ENCODE measurements around the gene HEYL.

HEYL gene
- total RNA-seq, result 0 to 0.39 (median 0.09) reads per million in 3 donors

GRCh38 chr1:39639305-39640130, at the start of gene HEYL:
Gene HEYL, minus strand, starts transcription at chr1:39639643. Its CDS starts 18 bp downstream, at chr1:39639625.
- Histone ChIP-seq H3K9me3 (ENCODE audit: control insufficient read depth, low read length) (no peaks in the 10 kb centered on the region), H3K27ac (ENCODE audit: insufficient read depth, low read length, poor library complexity, severe bottlenecking) (no peak within 1 kb of the TSS), H3K4me3 (ENCODE audit: insufficient read depth, low read depth, low read length, poor library complexity, severe bottlenecking) (peak within 1 kb of the TSS; percentile 57), H3K27me3 (replicated peaks; ENCODE audit: control insufficient read depth, insufficient read depth, low read length, poor library complexity, severe bottlenecking) (no peaks in the 10 kb centered on the region), H3K36me3 (ENCODE audit: control insufficient read depth, insufficient read depth, low read length) (no peaks in the 10 kb centered on the region), H3K4me1 (ENCODE audit: control insufficient read depth, insufficient read depth, low read length, poor library complexity, severe bottlenecking) (peaks cover 5% of the 10 kb centered on the region)
- DNase-seq, result peak; percentile 28 to 47 (median 35)

- H3K4me3 ChIP-seq (ENCODE audit: insufficient read depth, low read depth, low read length, poor library complexity, severe bottlenecking), result no peak overlapping the region
- H3K36me3 ChIP-seq (ENCODE audit: control insufficient read depth, insufficient read depth, low read length), result no peaks in the 10 kb centered on the region
- no peaks in the 10 kb centered on the region for H3K9me3 ChIP-seq (ENCODE audit: control insufficient read depth, low read length)
- peaks cover 39% of the 10 kb centered on the region for H3K4me1 ChIP-seq (ENCODE audit: control insufficient read depth, insufficient read depth, low read length, poor library complexity, severe bottlenecking)
- no peaks in the 10 kb centered on the region for H3K27me3 ChIP-seq (replicated peaks; ENCODE audit: control insufficient read depth, insufficient read depth, low read length, poor library complexity, severe bottlenecking)
- no peak for DNase-seq
- no peak overlapping the region for H3K27ac ChIP-seq (ENCODE audit: insufficient read depth, low read length, poor library complexity, severe bottlenecking)
These were observed 49.8 kb upstream of the HEYL start for GRCh38 chr1:39689214-39689613.

- H3K27me3 ChIP-seq (replicated peaks; ENCODE audit: control insufficient read depth, insufficient read depth, low read length, poor library complexity, severe bottlenecking), result no peaks in the 10 kb centered on the region
- H3K36me3 ChIP-seq (ENCODE audit: control insufficient read depth, insufficient read depth, low read length), result no peaks in the 10 kb centered on the region
- H3K4me3 ChIP-seq (ENCODE audit: insufficient read depth, low read depth, low read length, poor library complexity, severe bottlenecking), result no peak overlapping the region
- no peak overlapping the region for H3K27ac ChIP-seq (ENCODE audit: insufficient read depth, low read length, poor library complexity, severe bottlenecking)
- no peaks in the 10 kb centered on the region for H3K9me3 ChIP-seq (ENCODE audit: control insufficient read depth, low read length)
- DNase-seq, result no peak
- peaks cover 41% of the 10 kb centered on the region for H3K4me1 ChIP-seq (ENCODE audit: control insufficient read depth, insufficient read depth, low read length, poor library complexity, severe bottlenecking)
These were observed 49.3 kb upstream of the HEYL start for GRCh38 chr1:39688706-39689105.

DNA sequence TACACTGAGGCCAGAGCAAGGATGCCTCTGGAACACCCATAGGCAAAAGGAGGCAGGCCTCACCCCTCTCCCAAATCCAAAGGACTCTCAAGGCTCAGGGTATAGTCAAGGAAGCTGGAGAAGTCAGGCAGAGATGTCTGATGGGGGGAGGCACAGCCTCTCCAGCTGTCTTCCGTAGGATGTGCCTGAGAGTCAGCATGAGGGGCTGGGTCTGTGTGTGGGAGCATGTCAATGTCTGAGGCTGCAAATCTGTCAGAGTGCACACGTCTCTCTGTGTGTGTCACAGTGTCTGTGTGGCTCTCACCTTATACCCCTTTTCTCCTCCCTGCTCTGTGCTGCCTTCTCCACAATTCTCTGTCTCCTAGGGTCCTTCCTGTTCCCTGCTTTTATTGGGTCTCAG, 47.8 kb upstream of the HEYL start:
- no peaks in the 10 kb centered on the region for H3K9me3 ChIP-seq (ENCODE audit: control insufficient read depth, low read length)
- H3K27ac ChIP-seq (ENCODE audit: insufficient read depth, low read length, poor library complexity, severe bottlenecking), result no peak overlapping the region
- no peaks in the 10 kb centered on the region for H3K27me3 ChIP-seq (replicated peaks; ENCODE audit: control insufficient read depth, insufficient read depth, low read length, poor library complexity, severe bottlenecking)
- H3K36me3 ChIP-seq (ENCODE audit: control insufficient read depth, insufficient read depth, low read length), result no peaks in the 10 kb centered on the region
- no peak for DNase-seq
- no peak overlapping the region for H3K4me3 ChIP-seq (ENCODE audit: insufficient read depth, low read depth, low read length, poor library complexity, severe bottlenecking)
- peaks cover 33% of the 10 kb centered on the region for H3K4me1 ChIP-seq (ENCODE audit: control insufficient read depth, insufficient read depth, low read length, poor library complexity, severe bottlenecking)

- no peaks in the 10 kb centered on the region for H3K9me3 ChIP-seq (ENCODE audit: control insufficient read depth, low read length)
- no peaks in the 10 kb centered on the region for H3K27me3 ChIP-seq (replicated peaks; ENCODE audit: control insufficient read depth, insufficient read depth, low read length, poor library complexity, severe bottlenecking)
- no peaks in the 10 kb centered on the region for H3K36me3 ChIP-seq (ENCODE audit: control insufficient read depth, insufficient read depth, low read length)
- DNase-seq, result no peak
- peaks cover 20% of the 10 kb centered on the region for H3K4me1 ChIP-seq (ENCODE audit: control insufficient read depth, insufficient read depth, low read length, poor library complexity, severe bottlenecking)
- no peak overlapping the region for H3K4me3 ChIP-seq (ENCODE audit: insufficient read depth, low read depth, low read length, poor library complexity, severe bottlenecking)
- H3K27ac ChIP-seq (ENCODE audit: insufficient read depth, low read length, poor library complexity, severe bottlenecking), result no peak overlapping the region
These were observed 45.6 kb upstream of the HEYL start for GRCh38 chr1:39685071-39685470.

DNA sequence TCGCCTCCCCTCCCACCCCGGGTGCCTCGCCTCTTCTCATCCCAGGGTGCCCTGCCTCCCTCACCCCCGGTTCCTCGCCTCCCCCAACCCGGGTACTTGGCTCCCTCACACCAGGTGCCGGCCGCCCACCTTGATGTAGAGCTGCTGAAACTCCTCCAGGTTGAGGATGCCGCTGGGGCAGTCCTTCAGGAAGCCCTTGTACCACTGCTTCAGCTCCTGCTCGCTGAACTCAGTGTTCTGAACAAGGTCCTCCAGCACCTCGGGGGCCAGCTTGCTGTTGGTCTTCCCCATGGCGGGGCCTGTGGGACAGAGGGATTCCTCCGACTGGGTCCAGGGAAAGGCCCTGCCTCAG, 44.8 kb upstream of the HEYL start:
- no peak overlapping the region for H3K27ac ChIP-seq (ENCODE audit: insufficient read depth, low read length, poor library complexity, severe bottlenecking)
- H3K27me3 ChIP-seq (replicated peaks; ENCODE audit: control insufficient read depth, insufficient read depth, low read length, poor library complexity, severe bottlenecking), result no peaks in the 10 kb centered on the region
- no peak overlapping the region for H3K4me3 ChIP-seq (ENCODE audit: insufficient read depth, low read depth, low read length, poor library complexity, severe bottlenecking)
- H3K36me3 ChIP-seq (ENCODE audit: control insufficient read depth, insufficient read depth, low read length), result peaks cover 8% of the 10 kb centered on the region
- H3K9me3 ChIP-seq (ENCODE audit: control insufficient read depth, low read length), result no peaks in the 10 kb centered on the region
- peaks cover 16% of the 10 kb centered on the region for H3K4me1 ChIP-seq (ENCODE audit: control insufficient read depth, insufficient read depth, low read length, poor library complexity, severe bottlenecking)
- DNase-seq, result no peak

DNA sequence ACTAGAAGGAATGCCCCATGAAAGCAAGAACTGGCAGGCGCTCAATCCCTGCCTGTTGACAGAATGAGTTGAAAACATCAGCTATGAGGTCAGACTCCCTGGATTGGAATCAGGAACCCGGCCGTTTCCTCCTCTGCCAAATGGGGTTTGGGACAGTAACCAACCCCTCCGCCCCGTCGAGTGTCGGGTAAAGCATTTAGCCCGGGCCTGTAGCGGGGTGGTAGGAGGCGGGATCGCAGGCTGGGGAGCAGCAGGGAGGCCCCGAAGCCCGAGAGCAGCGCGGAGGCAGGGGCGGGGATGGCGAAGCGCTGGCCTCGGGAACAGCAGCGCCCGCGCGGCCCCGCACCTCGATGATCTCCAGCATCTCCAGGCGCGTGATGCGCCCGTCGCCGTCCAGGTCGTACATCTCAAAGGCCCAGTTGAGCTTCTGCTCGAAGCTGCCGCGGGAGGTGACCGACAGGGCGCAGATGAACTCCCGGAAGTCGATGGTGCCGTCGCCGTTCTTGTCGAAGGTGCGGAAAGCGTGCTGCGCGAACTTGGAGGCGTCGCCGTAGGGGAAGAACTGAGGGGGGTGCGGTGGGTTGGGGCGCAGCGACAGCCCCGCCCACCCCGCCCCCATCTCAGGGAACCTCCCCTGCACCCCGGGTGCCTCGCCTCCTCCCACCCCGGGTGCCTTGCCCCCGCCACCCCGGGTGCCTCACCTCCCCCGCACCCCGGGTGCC, 44.3 kb upstream of the HEYL start:
- H3K27me3 ChIP-seq (replicated peaks; ENCODE audit: control insufficient read depth, insufficient read depth, low read length, poor library complexity, severe bottlenecking), result no peaks in the 10 kb centered on the region

DNA sequence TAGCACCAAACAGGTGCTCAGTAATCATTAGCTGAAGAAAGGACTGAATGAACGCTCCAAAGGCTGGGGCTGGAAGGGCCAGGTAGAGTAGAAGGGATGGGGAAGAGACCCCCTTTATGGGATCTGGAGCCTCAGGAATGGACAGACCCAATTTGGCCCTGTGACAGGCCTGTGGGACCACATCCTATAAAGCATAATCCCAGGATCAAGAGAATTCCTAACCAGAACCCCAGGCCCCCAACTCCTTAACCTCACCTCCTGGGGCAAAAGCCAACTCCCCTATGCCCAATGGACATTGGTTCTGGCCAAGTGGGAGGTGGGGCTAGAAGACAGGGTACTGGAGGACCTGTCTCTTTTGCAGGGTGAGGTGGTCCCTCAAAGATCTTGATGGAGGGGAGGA, 42.6 kb upstream of the HEYL start:
- Histone ChIP-seq H3K4me1 (ENCODE audit: control insufficient read depth, insufficient read depth, low read length, poor library complexity, severe bottlenecking) (peaks cover 16% of the 10 kb centered on the region), H3K36me3 (ENCODE audit: control insufficient read depth, insufficient read depth, low read length) (peaks cover 8% of the 10 kb centered on the region), H3K4me3 (ENCODE audit: insufficient read depth, low read depth, low read length, poor library complexity, severe bottlenecking) (no peak overlapping the region), H3K27me3 (replicated peaks; ENCODE audit: control insufficient read depth, insufficient read depth, low read length, poor library complexity, severe bottlenecking) (no peaks in the 10 kb centered on the region), H3K27ac (ENCODE audit: insufficient read depth, low read length, poor library complexity, severe bottlenecking) (no peak overlapping the region), H3K9me3 (ENCODE audit: control insufficient read depth, low read length) (no peaks in the 10 kb centered on the region)
- DNase-seq, result no peak

More for the DNA sequence above, 44.3 kb upstream of the HEYL start:
- DNase-seq, result peak in 2 of 3 donors; percentile 39 to 41
- H3K4me3 ChIP-seq (ENCODE audit: insufficient read depth, low read depth, low read length, poor library complexity, severe bottlenecking), result no peak overlapping the region
- peaks cover 16% of the 10 kb centered on the region for H3K4me1 ChIP-seq (ENCODE audit: control insufficient read depth, insufficient read depth, low read length, poor library complexity, severe bottlenecking)
- peaks cover 8% of the 10 kb centered on the region for H3K36me3 ChIP-seq (ENCODE audit: control insufficient read depth, insufficient read depth, low read length)
- peak overlapping the region; percentile 39 for H3K27ac ChIP-seq (ENCODE audit: insufficient read depth, low read length, poor library complexity, severe bottlenecking)
- H3K9me3 ChIP-seq (ENCODE audit: control insufficient read depth, low read length), result no peaks in the 10 kb centered on the region

GRCh38 chr1:39681294-39681693, 41.9 kb upstream of the HEYL start:
- H3K27ac ChIP-seq (ENCODE audit: insufficient read depth, low read length, poor library complexity, severe bottlenecking), result no peak overlapping the region
- peaks cover 16% of the 10 kb centered on the region for H3K4me1 ChIP-seq (ENCODE audit: control insufficient read depth, insufficient read depth, low read length, poor library complexity, severe bottlenecking)
- no peak overlapping the region for H3K4me3 ChIP-seq (ENCODE audit: insufficient read depth, low read depth, low read length, poor library complexity, severe bottlenecking)
- H3K27me3 ChIP-seq (replicated peaks; ENCODE audit: control insufficient read depth, insufficient read depth, low read length, poor library complexity, severe bottlenecking), result no peaks in the 10 kb centered on the region
- no peaks in the 10 kb centered on the region for H3K9me3 ChIP-seq (ENCODE audit: control insufficient read depth, low read length)
- DNase-seq, result no peak
- H3K36me3 ChIP-seq (ENCODE audit: control insufficient read depth, insufficient read depth, low read length), result peaks cover 8% of the 10 kb centered on the region

DNA sequence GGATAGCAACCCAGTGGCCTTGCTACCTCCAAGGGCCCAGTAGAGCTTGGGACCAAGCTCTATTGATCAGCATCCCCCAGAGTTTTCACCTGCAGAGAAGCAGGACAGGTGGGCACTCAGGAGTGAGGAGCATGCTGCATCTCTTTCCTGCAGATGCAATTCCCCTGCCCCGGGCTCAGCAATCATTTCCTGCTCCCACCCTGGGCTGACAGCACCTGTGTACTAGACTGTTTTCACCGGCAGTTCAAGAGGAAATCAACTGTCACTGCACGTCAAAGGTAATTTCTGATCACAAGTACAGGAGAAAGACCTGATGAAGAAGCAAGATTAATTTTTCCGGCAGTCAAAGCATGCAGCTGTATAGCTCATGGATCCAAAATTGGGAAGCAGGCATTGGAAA, 41.3 kb upstream of the HEYL start:
- H3K4me3 ChIP-seq (ENCODE audit: insufficient read depth, low read depth, low read length, poor library complexity, severe bottlenecking), result no peak overlapping the region
- no peak for DNase-seq
- peaks cover 8% of the 10 kb centered on the region for H3K36me3 ChIP-seq (ENCODE audit: control insufficient read depth, insufficient read depth, low read length)
- no peaks in the 10 kb centered on the region for H3K9me3 ChIP-seq (ENCODE audit: control insufficient read depth, low read length)
- H3K4me1 ChIP-seq (ENCODE audit: control insufficient read depth, insufficient read depth, low read length, poor library complexity, severe bottlenecking), result peaks cover 16% of the 10 kb centered on the region
- H3K27me3 ChIP-seq (replicated peaks; ENCODE audit: control insufficient read depth, insufficient read depth, low read length, poor library complexity, severe bottlenecking), result no peaks in the 10 kb centered on the region
- H3K27ac ChIP-seq (ENCODE audit: insufficient read depth, low read length, poor library complexity, severe bottlenecking), result no peak overlapping the region

Data from effector memory CD4-positive, alpha-beta T cell (primary cell).